SW 1271 (cell line): ENCODE results near the gene SLC35B2.

Experiments
- DNase-seq, 2 experiments: peaks; one replicate each; lab custom pipeline; 2025; lab: John Stamatoyannopoulos, UW

SLC35B2 gene, protein sequence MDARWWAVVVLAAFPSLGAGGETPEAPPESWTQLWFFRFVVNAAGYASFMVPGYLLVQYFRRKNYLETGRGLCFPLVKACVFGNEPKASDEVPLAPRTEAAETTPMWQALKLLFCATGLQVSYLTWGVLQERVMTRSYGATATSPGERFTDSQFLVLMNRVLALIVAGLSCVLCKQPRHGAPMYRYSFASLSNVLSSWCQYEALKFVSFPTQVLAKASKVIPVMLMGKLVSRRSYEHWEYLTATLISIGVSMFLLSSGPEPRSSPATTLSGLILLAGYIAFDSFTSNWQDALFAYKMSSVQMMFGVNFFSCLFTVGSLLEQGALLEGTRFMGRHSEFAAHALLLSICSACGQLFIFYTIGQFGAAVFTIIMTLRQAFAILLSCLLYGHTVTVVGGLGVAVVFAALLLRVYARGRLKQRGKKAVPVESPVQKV

GRCh38 chr6:44257025-44257752 lies at the start of gene SLC35B2:
Gene SLC35B2 (minus strand): TSS chr6:44257528. CDS start chr6:44257410, 118 bp downstream.
- peak; percentile 51 to 82 for DNase-seq

DNA sequence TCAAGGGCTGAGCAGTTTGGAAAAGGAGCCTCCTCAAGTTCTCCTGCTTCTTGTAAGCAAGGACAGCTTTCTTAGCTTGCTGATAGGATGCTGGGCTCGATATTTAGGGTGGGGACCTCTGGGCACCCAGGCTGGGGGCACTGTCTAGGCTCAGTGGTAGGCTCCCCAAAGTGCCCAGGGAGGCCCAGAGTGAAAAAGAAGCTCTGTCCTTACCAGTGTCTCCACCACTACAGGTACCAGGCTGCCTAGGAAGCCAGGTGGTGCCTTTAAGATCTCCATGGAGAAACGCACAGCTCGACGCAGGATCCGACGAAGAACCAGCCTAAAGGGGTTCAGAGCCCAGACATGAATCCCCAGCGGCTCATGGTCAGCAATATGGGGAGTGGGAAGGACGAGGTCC lies 49.4 kb upstream of the SLC35B2 start:
- DNase-seq = no peak

GRCh38 chr6:44305200-44305725 lies 47.9 kb upstream of the SLC35B2 start:
- no peak for DNase-seq

DNA sequence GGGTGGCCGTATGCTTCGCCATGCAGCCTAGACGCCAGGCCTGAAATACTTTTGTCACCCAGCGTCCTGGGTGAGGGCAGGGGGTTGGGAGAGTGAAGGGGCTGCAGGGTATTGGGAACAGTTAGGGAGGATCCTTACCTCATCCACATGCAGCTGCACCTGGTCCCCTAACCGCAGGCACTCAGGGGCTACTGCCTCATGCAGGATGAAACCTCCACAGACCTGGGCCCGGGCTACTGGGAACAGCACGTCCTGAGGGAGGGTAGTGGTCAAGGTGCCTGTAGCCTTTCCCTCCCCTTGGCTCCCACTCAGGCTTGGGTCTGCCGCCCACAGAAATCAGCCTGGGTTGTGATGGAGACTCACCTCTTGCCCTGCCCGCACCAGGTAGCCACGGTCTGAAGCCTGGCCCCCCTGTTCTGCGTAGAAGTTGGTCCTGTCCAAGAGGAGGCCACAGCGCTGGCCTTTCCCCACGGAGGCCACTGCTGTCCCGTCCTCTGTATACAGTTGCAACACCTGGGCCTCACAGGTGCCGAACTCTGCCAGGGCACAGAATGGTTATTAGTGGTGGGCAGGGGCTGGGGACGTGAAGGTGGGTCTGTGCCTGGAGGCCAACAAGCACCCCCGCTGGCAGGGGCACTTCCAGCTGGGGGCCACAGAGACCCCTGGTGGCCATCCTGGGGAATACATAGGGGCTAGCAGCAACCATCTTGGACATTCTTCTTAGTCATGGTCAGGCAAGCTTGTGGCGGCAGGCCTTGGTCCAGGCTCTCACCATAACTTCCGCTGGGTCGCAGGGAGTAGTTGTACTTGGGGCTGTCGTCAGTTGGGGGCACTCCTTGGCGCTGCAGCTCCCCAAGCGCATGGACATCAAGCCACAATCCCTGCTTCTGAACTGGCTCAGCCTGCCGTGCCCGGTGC lies 47.2 kb upstream of the SLC35B2 start:
- peak in 1 of 2 experiments; percentile 9 for DNase-seq

DNA sequence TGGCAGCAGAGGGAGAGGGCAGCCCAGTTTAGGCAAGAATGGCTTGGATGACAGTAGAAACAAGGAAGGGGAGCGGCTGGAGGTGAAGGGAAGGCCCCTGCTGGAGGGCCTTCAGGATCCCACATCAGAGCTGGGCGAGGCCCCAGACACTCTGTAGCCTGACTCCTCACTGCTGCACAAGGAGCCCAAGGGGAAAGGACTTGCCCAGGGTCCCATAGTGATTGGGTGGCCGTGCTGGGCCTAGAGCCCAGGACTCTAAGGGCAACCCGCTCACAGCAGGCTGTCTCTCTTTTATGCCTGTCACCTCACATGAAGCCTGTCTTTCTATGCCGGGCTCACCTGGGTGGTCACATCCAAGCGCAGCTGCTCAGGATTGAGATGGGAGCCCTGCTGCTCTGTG lies 46.5 kb upstream of the SLC35B2 start:
- DNase-seq = no peak

DNA sequence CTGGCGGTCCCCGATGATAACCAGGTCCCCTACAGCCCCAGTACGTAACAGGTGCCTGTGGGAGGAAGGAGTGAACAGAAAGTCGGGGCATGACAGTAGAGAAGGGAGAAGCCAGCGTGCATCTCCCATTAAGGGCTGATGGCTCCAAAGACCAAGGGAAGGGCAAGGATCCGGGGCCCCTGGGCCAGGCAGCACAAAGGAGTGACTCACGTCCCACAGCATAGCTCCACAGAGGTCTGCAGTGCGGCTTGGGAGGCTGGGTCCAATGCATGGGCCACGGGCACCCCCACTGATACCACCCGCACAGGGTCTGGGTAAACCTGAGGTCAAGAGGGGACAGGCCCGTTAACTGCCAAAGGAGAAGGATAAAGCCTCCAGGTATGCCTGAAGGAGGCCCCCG lies 45.5 kb upstream of the SLC35B2 start:
- no peak for DNase-seq

- no peak for DNase-seq
Measured at GRCh38 chr6:44301782-44302564, 44.6 kb upstream of the SLC35B2 start.

DNA sequence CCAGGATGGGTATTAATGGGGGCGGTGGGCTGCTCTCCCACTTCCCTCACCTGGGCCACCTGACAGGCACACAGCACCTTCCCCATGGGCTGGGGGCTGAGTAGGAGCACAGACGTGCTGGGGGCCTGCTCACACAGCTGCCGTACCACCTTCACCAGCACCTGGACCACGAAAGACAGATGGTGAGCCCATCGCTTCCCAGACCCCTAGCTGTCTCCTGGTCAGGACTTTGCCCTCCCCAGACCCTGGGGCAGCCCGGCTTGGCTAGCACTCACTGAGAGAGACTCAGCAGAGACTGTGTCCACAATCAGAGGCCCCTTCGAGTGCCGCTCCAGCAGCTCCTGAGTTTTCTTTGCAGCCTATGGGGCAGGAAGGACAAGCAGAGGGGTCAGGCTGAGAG lies 43.8 kb upstream of the SLC35B2 start:
- DNase-seq = no peak

- DNase-seq = no peak
Measured at GRCh38 chr6:44300292-44300823, 43.0 kb upstream of the SLC35B2 start.

GRCh38 chr6:44298864-44299263 lies 41.5 kb upstream of the SLC35B2 start:
- no peak for DNase-seq

DNA sequence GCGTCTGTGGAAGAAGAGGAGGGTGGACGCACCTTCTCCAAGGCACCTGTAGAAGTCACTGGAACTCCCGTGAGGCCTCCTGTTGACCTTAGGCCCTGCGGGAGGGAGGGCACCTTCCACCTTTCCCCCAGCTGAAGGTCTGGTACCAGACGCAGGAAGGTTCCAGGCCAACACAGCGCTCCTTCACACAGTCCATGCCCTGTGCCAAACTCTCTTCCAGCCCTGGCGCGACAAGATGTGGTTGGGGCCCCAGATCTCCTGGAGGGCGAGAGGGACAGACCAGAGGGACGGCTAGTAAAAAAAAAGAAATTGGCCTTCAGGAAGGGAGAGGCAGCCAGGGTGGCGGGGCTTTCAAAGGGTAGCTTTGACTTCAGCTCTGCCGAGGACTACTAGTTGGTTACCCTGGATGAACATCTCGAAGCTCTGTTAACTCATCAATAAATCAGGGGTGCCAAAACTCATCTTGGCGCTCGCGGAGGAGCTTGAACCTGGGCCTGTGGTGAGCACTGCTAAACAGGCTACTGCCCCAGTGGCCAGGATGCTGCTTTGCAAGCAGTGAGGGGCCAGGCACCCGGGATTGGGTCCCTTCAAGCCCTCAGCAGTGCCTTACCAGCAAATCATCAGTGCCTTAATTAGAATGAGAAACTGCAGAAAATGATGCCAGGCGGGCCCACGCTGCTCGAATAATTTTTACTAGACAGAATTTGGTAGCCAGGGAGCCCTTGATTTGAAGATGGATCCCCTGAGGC lies 40.9 kb upstream of the SLC35B2 start:
- DNase-seq = no peak

GRCh38 chr6:44297063-44298038 lies 40.0 kb upstream of the SLC35B2 start:
- DNase-seq = no peak

- no peak for DNase-seq
Measured at GRCh38 chr6:44294832-44295791, 37.8 kb upstream of the SLC35B2 start.

- no peak for DNase-seq
Measured at GRCh38 chr6:44292661-44293365, 35.5 kb upstream of the SLC35B2 start.

GRCh38 chr6:44291841-44292240 lies 34.5 kb upstream of the SLC35B2 start:
- DNase-seq = no peak

DNA sequence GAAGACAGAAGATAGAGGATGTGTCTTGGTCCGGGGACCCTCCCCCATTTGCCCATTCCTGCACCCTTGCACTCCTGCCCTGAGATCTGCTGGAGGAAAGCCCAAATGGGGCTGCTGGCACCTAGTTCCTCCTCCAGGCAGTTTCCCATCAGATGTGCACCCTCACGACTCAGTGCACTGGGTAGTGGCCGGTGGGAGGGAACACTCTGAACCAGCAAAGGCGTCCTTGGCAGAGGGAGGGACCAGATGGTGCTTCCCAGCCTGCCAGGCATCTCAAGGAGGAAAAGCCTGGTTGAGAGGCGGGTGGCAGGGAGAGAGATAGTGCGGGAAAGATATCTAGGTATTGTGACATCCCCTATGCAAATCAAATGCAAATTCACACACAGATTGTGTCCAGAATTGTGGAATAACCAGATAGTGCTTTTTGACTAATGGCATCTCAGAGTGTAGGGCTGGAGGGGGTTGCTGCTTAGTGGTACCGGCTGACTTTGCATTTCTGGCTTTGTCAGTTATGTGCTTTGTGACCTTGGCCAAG lies 32.5 kb upstream of the SLC35B2 start:
- no peak for DNase-seq

GRCh38 chr6:44286747-44287146 lies 29.4 kb upstream of the SLC35B2 start:
- no peak for DNase-seq
